ENCODE data around the gene MRPL44. TPM values are rescaled to one million over a fixed set of nuclear protein-coding genes. Genes with fewer than 3 reads are reported as not detected.

MRPL44 gene
- total and polyA plus RNA-seq, 2 of the 8 experiments (the other 6 are each of a cell fraction or from before 2014, with no cell fraction given) = 32.0 to 53.2 TPM

DNA sequence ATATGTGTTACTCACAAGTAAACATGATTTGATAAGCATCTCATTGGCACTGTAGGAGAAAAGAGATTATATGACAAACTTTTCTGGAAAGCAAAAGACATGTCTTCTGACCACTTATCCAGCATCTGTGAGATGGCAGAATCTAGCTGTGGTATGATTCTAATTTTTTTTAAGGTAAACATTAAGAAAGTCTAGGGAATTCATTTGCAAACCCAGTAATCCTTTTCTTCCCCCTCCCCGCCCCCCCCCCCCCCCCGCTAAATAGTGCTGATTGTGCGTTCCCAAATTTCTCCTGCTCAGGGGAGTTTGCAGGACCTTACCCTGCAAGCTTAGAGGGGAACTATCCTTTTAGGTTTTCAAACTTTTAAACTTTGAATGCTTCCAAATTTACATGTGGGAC, 12.1 kb downstream of the MRPL44 start:
- CTCF ChIA-PET (ENCODE audit: partially characterized antibody) = interaction anchor here (0.8 to 18.2 kb wide), 30 partner anchors 8 to 1018 kb away, joined by 3 to 282 read pairs (median 6); partner anchors contain the start of gene MRPL44
- no peak for FAIRE-seq
- TF ChIP-seq RAD21 (IDR thresholded peaks at IDR 0.05 in 1 of 2, conservative IDR thresholded peaks at IDR 0.05 in 1 of 2; ENCODE audit: low read depth in 2 of 2, low read length in 2 of 2) (no peak), KDM1A (IDR thresholded peaks at IDR 0.05; ENCODE audit: borderline replicate concordance, low read length) (no peak), TBP (IDR thresholded peaks at IDR 0.05; ENCODE audit: low read depth, low read length) (no peak), ATF3 (IDR thresholded peaks at IDR 0.05; ENCODE audit: insufficient read depth, low read depth, low read length) (no peak), CEBPB (IDR thresholded peaks at IDR 0.05; ENCODE audit: low read depth, low read length) (no peak), MAFK (IDR thresholded peaks at IDR 0.05; ENCODE audit: low read depth, low read length) (no peak), FOSL1 (IDR thresholded peaks at IDR 0.05; ENCODE audit: insufficient read depth, low read depth, low read length) (no peak), BCL11A (IDR thresholded peaks at IDR 0.05; ENCODE audit: low read depth in 2 of 2, low read length in 2 of 2) (no peak), HDAC6 (IDR thresholded peaks at IDR 0.05; ENCODE audit: low read depth, low read length) (no peak), RNF2 (IDR thresholded peaks at IDR 0.05; ENCODE audit: borderline replicate concordance, low read depth, low read length, missing control alignments, poor library complexity, severe bottlenecking) (no peak), NRF1 (IDR thresholded peaks at IDR 0.05; ENCODE audit: low read depth, low read length) (no peak)
- TF ChIP-seq, protein P1, sequence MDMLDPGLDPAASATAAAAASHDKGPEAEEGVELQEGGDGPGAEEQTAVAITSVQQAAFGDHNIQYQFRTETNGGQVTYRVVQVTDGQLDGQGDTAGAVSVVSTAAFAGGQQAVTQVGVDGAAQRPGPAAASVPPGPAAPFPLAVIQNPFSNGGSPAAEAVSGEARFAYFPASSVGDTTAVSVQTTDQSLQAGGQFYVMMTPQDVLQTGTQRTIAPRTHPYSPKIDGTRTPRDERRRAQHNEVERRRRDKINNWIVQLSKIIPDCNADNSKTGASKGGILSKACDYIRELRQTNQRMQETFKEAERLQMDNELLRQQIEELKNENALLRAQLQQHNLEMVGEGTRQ (IDR thresholded peaks at IDR 0.05; ENCODE audit: low read length) = no peak

More for the DNA sequence above, 12.1 kb downstream of the MRPL44 start:
- H2BK12ac ChIP-seq (ENCODE audit: low read depth, low read length) = no peak overlapping the region
- no peak overlapping the region for H3K27ac ChIP-seq (ENCODE audit: low read depth, low read length)
- H3K14ac ChIP-seq (ENCODE audit: insufficient read length) = no peak overlapping the region
- no CpG with 5 or more reads among the region's 3 CpGs for WGBS, 2 experiments (ENCODE audit: extremely low coverage in 1 of 2, insufficient coverage in 1 of 2, insufficient read length in 1 of 2, insufficient replicate concordance in 2 of 2, low coverage in 1 of 2, low lambda C conversion rate in 2 of 2, missing lambda C conversion rate in 1 of 2)
- no peak overlapping the region for H2AFZ ChIP-seq (ENCODE audit: low read length)
- no peaks in the 10 kb centered on the region for H3K4me1 ChIP-seq (replicated peaks in 1 of 4; ENCODE audit: control insufficient read depth in 3 of 4, insufficient read depth in 4 of 4, low read length in 3 of 4)
- no peaks in the 10 kb centered on the region for H3K27me3 ChIP-seq (replicated peaks in 1 of 4; ENCODE audit: control insufficient read depth in 3 of 4, extremely low read depth in 1 of 4, insufficient read depth in 3 of 4, low read length in 3 of 4)
- H3K9me3 ChIP-seq (ENCODE audit: insufficient read depth in 2 of 2, low read depth in 1 of 2, low read length in 1 of 2) = no peaks in the 10 kb centered on the region
- no peak overlapping the region for H2BK15ac ChIP-seq (ENCODE audit: low read length)
- H2AK5ac ChIP-seq (ENCODE audit: low read depth, low read length) = no peak overlapping the region
- no peaks in the 10 kb centered on the region for H4K20me1 ChIP-seq (replicated peaks in 1 of 2; ENCODE audit: control insufficient read depth in 1 of 2, insufficient read depth in 2 of 2, low read length in 2 of 2)
- H3K18ac ChIP-seq (ENCODE audit: extremely low read depth, low read length) = no peak overlapping the region
- H3K23me2 ChIP-seq (ENCODE audit: low read depth, low read length) = no peaks in the 10 kb centered on the region
- H3K9ac ChIP-seq (replicated peaks in 1 of 4; ENCODE audit: extremely low read depth in 1 of 4, low read depth in 3 of 4, low read length in 3 of 4) = no peak overlapping the region
- H3K36me3 ChIP-seq (ENCODE audit: control insufficient read depth in 2 of 4, insufficient read depth in 4 of 4, low read length in 3 of 4) = peaks cover 0 to 36% (median 9%) of the 10 kb centered on the region in 4 experiments; a peak in 6 of 8 replicates
- no peak overlapping the region for H3K23ac ChIP-seq (ENCODE audit: insufficient read length)
- peaks cover 0 to 10% of the 10 kb centered on the region in 2 experiments; a peak in 2 of 4 replicates for H3K79me2 ChIP-seq (ENCODE audit: control insufficient read depth in 1 of 2, insufficient read depth in 2 of 2, low read length in 2 of 2)
- no peak overlapping the region for H4K5ac ChIP-seq (ENCODE audit: insufficient read length, low read depth, low read length)
- H2BK5ac ChIP-seq (ENCODE audit: low read depth, low read length) = no peak overlapping the region
- no peak overlapping the region for H4K91ac ChIP-seq (replicated peaks; ENCODE audit: insufficient read length, low read length)
- no peak overlapping the region for H3K56ac ChIP-seq (replicated peaks; ENCODE audit: insufficient read length, low read depth, low read length)
- H3K4me2 ChIP-seq (ENCODE audit: insufficient read depth in 1 of 2, low read depth in 2 of 2, low read length in 2 of 2) = no peak overlapping the region
- H4K8ac ChIP-seq (ENCODE audit: extremely low read depth, insufficient read depth, low read length) = no peak overlapping the region
- no peak overlapping the region for H3K4me3 ChIP-seq (ENCODE audit: extremely low read depth in 1 of 4, insufficient read depth in 2 of 4, low read depth in 3 of 4, low read length in 4 of 4)
- H2BK20ac ChIP-seq (ENCODE audit: low read length) = no peak overlapping the region
- no peak for DNase-seq (ENCODE audit: low read depth in 1 of 2, low spot score in 2 of 2)
- POLR2A ChIA-PET (ENCODE audit: partially characterized antibody) = interaction anchor here (1.6 to 2.0 kb wide), 2 partner anchors 8 to 12 kb away, joined by 9 to 18 read pairs; partner anchors contain the start of gene MRPL44
- no peaks in the 10 kb centered on the region for H3K79me1 ChIP-seq (ENCODE audit: low read depth, low read length)
- no peak overlapping the region for H3K4ac ChIP-seq (replicated peaks; ENCODE audit: insufficient read length, low read depth, low read length)
- H2BK120ac ChIP-seq (replicated peaks; ENCODE audit: low read depth, low read length) = no peak overlapping the region

All from H1 (cell line).